Neural cell (in vitro differentiated cells): ENCODE data around the gene HRH2. TPM values are rescaled to one million over a fixed set of nuclear protein-coding genes. Genes with fewer than 3 reads are reported as not detected.

ENCODE experiments used
- H2AFZ ChIP-seq: fragments of 200-600, 300-800 bp; sonication (generic), shearing (Covaris generic); 2 replicates; pipeline ENCODE4 v1.6.0; 2014; ENCODE audit warnings: low read depth, mild to moderate bottlenecking, antibody characterized with exemption, low read length, moderate library complexity
- H3F3A ChIP-seq: fragments of 200-600 bp; shearing (Covaris generic); 2 replicates; pipeline ENCODE4 v1.6.1; 2016; ENCODE audit warnings: mild to moderate bottlenecking, moderate library complexity, mixed read lengths, antibody characterized with exemption, low read length; ENCODE audit not compliant: insufficient read depth, poor library complexity, severe bottlenecking
- H3K27ac ChIP-seq: fragments of 200-600, 300-800 bp; sonication (generic), shearing (Covaris generic); 2 replicates; pipeline ENCODE4 v1.5.1; 2014; ENCODE audit warnings: mild to moderate bottlenecking, low read length, moderate library complexity
- H3K27me3 ChIP-seq: fragments of 300-800, 200-600 bp; sonication (generic), shearing (Covaris generic); 2 replicates; pipeline ENCODE4 v1.6.0; 2014; ENCODE audit warnings: mild to moderate bottlenecking, low read depth, low read length, moderate library complexity; ENCODE audit not compliant: insufficient read depth
- H3K36me3 ChIP-seq: fragments of 300-800, 200-600 bp; sonication (generic), shearing (Covaris generic); 2 replicates; pipeline ENCODE4 v1.5.1; 2014; ENCODE audit warnings: mild to moderate bottlenecking, antibody characterized with exemption, low read length, moderate library complexity; ENCODE audit not compliant: insufficient read depth
- H3K4me2 ChIP-seq: fragments of 300-800, 200-600 bp; sonication (generic), shearing (Covaris generic); 2 replicates; pipeline ENCODE4 v1.6.0; 2014; ENCODE audit warnings: mild to moderate bottlenecking, low read length
- H3K4me3 ChIP-seq: fragments of 300-800, 200-600 bp; sonication (generic), shearing (Covaris generic); 2 replicates; pipeline ENCODE4 v1.5.1; 2014; ENCODE audit warnings: mild to moderate bottlenecking, low read length, moderate library complexity
- H3K79me2 ChIP-seq: fragments of 200-600 bp; shearing (Covaris generic); replicated peaks from 2 replicates; pipeline ENCODE4 v1.6.0; 2014; ENCODE audit warnings: mild to moderate bottlenecking, low read length, moderate library complexity; ENCODE audit not compliant: insufficient read depth
- H3K9ac ChIP-seq: fragments of 300-800, 200-600 bp; sonication (generic), shearing (Covaris generic); 2 replicates; pipeline ENCODE4 v1.6.1; 2016; ENCODE audit warnings: mild to moderate bottlenecking, low read length, mixed read lengths
- H3K9me2 ChIP-seq: fragments of 200-600 bp; shearing (Covaris generic); 2 replicates; pipeline ENCODE4 v1.6.1; 2016; ENCODE audit warnings: mild to moderate bottlenecking, low read length, mixed read lengths; ENCODE audit not compliant: insufficient read depth
- H3K9me3 ChIP-seq: fragments of 200-600, 300-800 bp; sonication (generic), shearing (Covaris generic); 2 replicates; pipeline ENCODE4 v1.6.1; 2016; ENCODE audit warnings: mild to moderate bottlenecking, mixed run types, low read length, moderate library complexity, mixed read lengths
- H4K20me1 ChIP-seq: fragments of 200-600 bp; shearing (Covaris generic); 2 replicates; pipeline ENCODE4 v1.6.1; 2016; ENCODE audit warnings: mild to moderate bottlenecking, mixed run types; ENCODE audit not compliant: insufficient read depth
- EP300 ChIP-seq: fragments of 450-650 bp; conservative IDR thresholded peaks from 2 replicates; pipeline ENCODE4 v1.6.1; 2014; ENCODE audit warnings: antibody characterized with exemption, mild to moderate bottlenecking, moderate library complexity; ENCODE audit not compliant: poor library complexity, severe bottlenecking
- EZH2 ChIP-seq: fragments of 200-600, 300-800 bp; shearing (Covaris generic), sonication (generic); IDR thresholded peaks from 2 replicates; pipeline ENCODE4 v1.6.1; 2014; ENCODE audit warnings: antibody characterized with exemption, low read length, borderline replicate concordance, mild to moderate bottlenecking; ENCODE audit not compliant: insufficient read depth, poor library complexity, severe bottlenecking
- MXI1 ChIP-seq: fragments of 450-650 bp; conservative IDR thresholded peaks from 2 replicates; pipeline ENCODE4 v1.6.1; 2014; ENCODE audit warnings: antibody characterized with exemption, mild to moderate bottlenecking; ENCODE audit not compliant: poor library complexity, severe bottlenecking
- POLR2AphosphoS5 ChIP-seq: IDR thresholded peaks from 2 replicates; pipeline ENCODE4 v1.6.1; 2012
- RAD21 ChIP-seq: fragments of 450-650 bp; conservative IDR thresholded peaks from 2 replicates; pipeline ENCODE4 v1.6.1; 2014; ENCODE audit warnings: antibody characterized with exemption, mild to moderate bottlenecking, moderate library complexity
- SMC3 ChIP-seq: fragments of 450-650 bp; conservative IDR thresholded peaks from 2 replicates; pipeline ENCODE4 v1.6.1; 2014; ENCODE audit warnings: antibody characterized with exemption, mild to moderate bottlenecking, moderate library complexity; ENCODE audit not compliant: poor library complexity
- TAF1 ChIP-seq: IDR thresholded peaks from 2 replicates; pipeline ENCODE4 v1.6.1; 2012; ENCODE audit warnings: low read depth
- polyA plus RNA-seq: library from polyadenylated mRNA; depleted of rRNA; stranded (reverse); fragments of >200 nt; gene quantifications from 2 replicates; pipeline ENCODE4 v1.2.3, GENCODE V29; 2014
- TF ChIP-seq, protein P1 (sequence below): fragments of 450-650 bp; IDR thresholded peaks from 2 replicates; pipeline ENCODE4 v1.5.1; 2014; ENCODE audit warnings: antibody characterized with exemption, mild to moderate bottlenecking, moderate library complexity; ENCODE audit not compliant: poor library complexity, severe bottlenecking
- TF ChIP-seq, protein P2 (sequence below): IDR thresholded peaks from 2 replicates; pipeline ENCODE4 v1.6.1; 2012; ENCODE audit warnings: borderline replicate concordance

HRH2 gene
- polyA plus RNA-seq, 1 donor from 2014 or later, result 0.09 TPM

DNA sequence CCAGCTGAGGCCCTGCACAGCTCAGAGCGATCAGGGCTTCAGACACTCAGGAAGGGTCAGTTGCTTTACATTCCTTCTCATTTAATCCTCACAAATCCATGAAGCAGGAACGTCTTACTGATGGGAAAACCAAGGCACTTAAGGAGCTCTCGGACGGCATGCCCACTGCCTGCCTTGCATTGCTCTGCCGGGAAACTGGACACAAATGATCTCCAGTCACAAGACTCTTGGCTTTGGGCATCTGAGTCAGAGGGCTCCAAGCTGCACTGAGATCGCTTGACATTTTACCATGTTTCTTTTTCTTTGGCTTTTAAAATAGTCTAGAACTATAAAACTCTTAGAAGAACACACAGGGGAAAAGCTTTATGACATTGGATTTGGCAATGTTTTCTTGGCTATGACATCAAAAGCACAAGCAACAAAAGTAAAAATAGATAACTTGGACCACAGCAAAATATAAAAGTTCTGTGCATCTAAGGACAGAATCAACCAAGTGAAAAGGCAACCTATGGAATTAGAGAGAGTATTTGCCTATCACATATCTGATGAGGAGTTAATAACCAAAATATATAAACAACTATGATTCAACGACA lies 43.6 kb upstream of the HRH2 start:
- H4K20me1 ChIP-seq, result no peaks in the 10 kb centered on the region
- no peak overlapping the region for H3K27ac ChIP-seq
- H3K9ac ChIP-seq, result no peak overlapping the region
- no peak overlapping the region for H3K4me2 ChIP-seq
- no peaks in the 10 kb centered on the region for H3K9me3 ChIP-seq
- no peaks in the 10 kb centered on the region for H3K36me3 ChIP-seq
- no peak overlapping the region for H3K4me3 ChIP-seq
- H3K79me2 ChIP-seq, result no peaks in the 10 kb centered on the region
- no peaks in the 10 kb centered on the region for H3K27me3 ChIP-seq
- no peak overlapping the region for H2AFZ ChIP-seq
- TF ChIP-seq EP300 (no peak), TAF1 (no peak), RAD21 (no peak), POLR2AphosphoS5 (no peak)
- TF ChIP-seq, protein P1, sequence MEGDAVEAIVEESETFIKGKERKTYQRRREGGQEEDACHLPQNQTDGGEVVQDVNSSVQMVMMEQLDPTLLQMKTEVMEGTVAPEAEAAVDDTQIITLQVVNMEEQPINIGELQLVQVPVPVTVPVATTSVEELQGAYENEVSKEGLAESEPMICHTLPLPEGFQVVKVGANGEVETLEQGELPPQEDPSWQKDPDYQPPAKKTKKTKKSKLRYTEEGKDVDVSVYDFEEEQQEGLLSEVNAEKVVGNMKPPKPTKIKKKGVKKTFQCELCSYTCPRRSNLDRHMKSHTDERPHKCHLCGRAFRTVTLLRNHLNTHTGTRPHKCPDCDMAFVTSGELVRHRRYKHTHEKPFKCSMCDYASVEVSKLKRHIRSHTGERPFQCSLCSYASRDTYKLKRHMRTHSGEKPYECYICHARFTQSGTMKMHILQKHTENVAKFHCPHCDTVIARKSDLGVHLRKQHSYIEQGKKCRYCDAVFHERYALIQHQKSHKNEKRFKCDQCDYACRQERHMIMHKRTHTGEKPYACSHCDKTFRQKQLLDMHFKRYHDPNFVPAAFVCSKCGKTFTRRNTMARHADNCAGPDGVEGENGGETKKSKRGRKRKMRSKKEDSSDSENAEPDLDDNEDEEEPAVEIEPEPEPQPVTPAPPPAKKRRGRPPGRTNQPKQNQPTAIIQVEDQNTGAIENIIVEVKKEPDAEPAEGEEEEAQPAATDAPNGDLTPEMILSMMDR, result no peak
- no peaks in the 10 kb centered on the region for H3F3A ChIP-seq
- H3K9me2 ChIP-seq, result no peaks in the 10 kb centered on the region

DNA sequence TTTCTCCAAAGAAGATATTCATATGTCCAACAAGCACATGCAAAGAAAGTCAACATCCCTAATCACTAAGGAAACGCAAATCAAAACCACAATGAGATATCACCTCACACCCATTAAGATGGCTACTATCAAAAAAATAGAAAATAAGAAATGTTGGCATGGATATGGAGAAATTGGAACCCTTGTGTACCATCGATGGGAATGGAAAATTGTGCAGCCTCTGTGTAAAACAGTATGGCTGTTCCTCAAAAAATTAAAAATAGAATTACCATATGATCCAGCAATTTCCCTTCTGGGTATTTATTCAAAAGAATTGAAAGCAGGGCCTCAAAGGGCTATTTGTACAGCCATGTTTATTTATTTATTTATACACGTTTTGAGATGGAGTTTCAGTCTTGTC lies 43.0 kb upstream of the HRH2 start:
- Histone ChIP-seq H4K20me1 (no peaks in the 10 kb centered on the region), H3K79me2 (no peaks in the 10 kb centered on the region), H3K4me2 (no peak overlapping the region), H3K9ac (no peak overlapping the region), H3K27me3 (no peaks in the 10 kb centered on the region), H3F3A (no peaks in the 10 kb centered on the region), H3K4me3 (no peak overlapping the region), H3K9me2 (no peaks in the 10 kb centered on the region), H3K27ac (no peak overlapping the region), H2AFZ (no peak overlapping the region), H3K9me3 (no peaks in the 10 kb centered on the region), H3K36me3 (no peaks in the 10 kb centered on the region)
- TF ChIP-seq RAD21, result no peak
- no peak for TF ChIP-seq EZH2
- no peak for TF ChIP-seq EP300
- no peak for TF ChIP-seq SMC3
- no peak for TF ChIP-seq TAF1
- TF ChIP-seq, protein P2, sequence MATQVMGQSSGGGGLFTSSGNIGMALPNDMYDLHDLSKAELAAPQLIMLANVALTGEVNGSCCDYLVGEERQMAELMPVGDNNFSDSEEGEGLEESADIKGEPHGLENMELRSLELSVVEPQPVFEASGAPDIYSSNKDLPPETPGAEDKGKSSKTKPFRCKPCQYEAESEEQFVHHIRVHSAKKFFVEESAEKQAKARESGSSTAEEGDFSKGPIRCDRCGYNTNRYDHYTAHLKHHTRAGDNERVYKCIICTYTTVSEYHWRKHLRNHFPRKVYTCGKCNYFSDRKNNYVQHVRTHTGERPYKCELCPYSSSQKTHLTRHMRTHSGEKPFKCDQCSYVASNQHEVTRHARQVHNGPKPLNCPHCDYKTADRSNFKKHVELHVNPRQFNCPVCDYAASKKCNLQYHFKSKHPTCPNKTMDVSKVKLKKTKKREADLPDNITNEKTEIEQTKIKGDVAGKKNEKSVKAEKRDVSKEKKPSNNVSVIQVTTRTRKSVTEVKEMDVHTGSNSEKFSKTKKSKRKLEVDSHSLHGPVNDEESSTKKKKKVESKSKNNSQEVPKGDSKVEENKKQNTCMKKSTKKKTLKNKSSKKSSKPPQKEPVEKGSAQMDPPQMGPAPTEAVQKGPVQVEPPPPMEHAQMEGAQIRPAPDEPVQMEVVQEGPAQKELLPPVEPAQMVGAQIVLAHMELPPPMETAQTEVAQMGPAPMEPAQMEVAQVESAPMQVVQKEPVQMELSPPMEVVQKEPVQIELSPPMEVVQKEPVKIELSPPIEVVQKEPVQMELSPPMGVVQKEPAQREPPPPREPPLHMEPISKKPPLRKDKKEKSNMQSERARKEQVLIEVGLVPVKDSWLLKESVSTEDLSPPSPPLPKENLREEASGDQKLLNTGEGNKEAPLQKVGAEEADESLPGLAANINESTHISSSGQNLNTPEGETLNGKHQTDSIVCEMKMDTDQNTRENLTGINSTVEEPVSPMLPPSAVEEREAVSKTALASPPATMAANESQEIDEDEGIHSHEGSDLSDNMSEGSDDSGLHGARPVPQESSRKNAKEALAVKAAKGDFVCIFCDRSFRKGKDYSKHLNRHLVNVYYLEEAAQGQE, result no peak

DNA sequence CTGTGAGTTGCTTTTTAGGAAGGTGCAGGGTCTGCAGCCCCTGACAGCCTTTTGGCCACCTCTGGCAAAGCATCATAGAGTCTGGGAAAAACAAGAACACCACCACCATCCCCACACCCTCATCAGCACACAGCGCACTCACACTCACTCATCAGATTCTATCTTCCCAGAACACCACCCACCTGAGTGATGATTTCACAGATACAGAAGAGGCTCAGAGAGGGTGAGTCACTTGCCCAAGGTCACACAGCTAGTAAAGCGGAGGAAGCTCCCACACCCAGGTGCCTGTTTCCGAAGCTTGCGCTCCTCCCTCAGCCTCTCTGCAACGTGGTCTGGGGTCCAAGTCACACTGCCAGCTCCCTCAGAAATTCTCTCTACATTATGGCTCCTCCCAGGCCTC lies 41.8 kb upstream of the HRH2 start:
- no peak overlapping the region for H3K4me2 ChIP-seq
- no peaks in the 10 kb centered on the region for H3F3A ChIP-seq
- H2AFZ ChIP-seq, result no peak overlapping the region
- H3K79me2 ChIP-seq, result no peaks in the 10 kb centered on the region
- H3K4me3 ChIP-seq, result no peak overlapping the region
- H3K36me3 ChIP-seq, result no peaks in the 10 kb centered on the region
- no peaks in the 10 kb centered on the region for H3K9me3 ChIP-seq
- H4K20me1 ChIP-seq, result no peaks in the 10 kb centered on the region
- no peaks in the 10 kb centered on the region for H3K9me2 ChIP-seq
- H3K27ac ChIP-seq, result no peak overlapping the region
- no peak overlapping the region for H3K9ac ChIP-seq
- no peaks in the 10 kb centered on the region for H3K27me3 ChIP-seq
- TF ChIP-seq MXI1 (no peak), POLR2AphosphoS5 (no peak), EP300 (no peak), SMC3 (no peak), TAF1 (no peak), EZH2 (no peak), RAD21 (no peak)
- TF ChIP-seq, protein P1, result no peak
- TF ChIP-seq, protein P2, result no peak
